SIG-M5 treated with dmso at 0.1 percent for 504 hours (cell line): ENCODE measurements around the gene MCC.
"Not testable (repeated sequence)": the region's sequence is repeated elsewhere in the genome, so short reads cannot be mapped to it uniquely, and the experiment has no call there.

Experiments
- DNase-seq: peaks from one replicate; lab custom pipeline; 2025; ENCODE audit not compliant: unreplicated experiment; lab: John Stamatoyannopoulos, UW

The MCC gene

DNA sequence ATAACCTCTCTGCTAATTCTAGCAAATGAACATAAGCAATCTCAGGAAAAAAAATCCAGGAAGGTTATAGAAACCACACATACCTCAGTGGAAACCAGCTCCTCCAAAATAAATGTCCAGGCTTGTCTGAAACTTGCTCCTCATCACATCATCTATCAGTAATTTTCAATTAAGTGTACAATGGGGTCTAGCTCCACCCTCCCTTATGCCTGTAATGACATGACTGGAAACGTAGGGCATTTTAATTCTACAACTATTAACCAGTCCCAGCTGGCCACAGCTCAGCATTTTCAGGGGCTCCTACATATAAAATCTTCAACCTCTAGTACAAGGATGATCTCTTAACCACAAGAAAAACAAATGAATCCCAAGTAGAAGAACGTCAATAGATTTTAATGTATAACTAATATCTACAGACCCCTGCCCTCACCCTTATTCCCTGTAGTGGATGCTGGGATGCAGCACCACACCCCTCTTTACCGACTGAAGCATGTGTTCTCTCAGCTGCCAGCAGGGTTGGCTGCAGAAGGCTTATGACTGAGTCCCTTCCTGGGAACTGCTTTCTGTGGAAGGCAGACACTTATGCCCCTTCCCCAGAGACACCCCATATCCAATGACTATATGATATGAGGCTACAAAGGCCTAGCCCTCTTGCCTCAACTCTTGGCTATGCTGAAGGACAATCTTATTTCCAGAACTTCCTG lies 60.2 kb downstream of the MCC start:
- no peak for DNase-seq

DNA sequence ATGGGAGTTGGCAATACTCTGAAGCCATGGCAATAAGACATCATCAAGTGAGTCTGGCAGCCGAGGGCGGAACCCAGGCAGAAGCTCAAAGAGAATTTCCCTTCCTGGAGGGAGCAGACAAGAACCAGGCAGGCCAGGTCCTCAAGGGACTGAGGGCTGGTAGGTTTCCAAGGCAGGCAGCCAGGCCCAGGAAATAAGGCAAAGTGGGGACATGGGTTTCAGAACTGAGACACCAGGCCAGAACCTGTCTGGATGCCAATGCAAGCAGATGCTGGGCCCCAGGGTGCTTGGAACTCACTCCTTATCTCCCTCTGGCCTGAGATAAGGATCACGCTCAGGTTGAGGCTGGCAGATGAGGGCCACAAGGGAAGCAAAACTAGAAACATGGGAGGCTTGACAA lies 62.3 kb downstream of the MCC start:
- no peak for DNase-seq

DNA sequence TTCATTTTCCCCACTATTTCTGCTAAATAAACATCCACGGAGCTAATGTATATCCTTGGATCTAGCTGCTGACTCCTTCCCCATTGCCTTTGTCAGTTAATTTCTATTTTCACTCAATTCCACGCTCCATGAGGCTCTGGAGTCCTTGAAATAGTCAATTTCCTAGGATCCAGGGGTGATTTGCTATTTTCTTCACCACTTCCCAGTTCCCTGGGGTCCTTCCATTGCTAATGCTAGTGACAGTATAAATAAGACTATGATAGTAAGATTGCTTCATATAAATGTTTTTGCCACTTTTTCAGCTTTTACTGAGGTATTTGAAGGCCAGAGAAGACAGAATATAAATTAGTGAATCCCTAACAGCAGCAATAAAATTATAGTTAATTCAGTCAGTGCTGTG lies 66.6 kb downstream of the MCC start:
- no peak for DNase-seq

DNA sequence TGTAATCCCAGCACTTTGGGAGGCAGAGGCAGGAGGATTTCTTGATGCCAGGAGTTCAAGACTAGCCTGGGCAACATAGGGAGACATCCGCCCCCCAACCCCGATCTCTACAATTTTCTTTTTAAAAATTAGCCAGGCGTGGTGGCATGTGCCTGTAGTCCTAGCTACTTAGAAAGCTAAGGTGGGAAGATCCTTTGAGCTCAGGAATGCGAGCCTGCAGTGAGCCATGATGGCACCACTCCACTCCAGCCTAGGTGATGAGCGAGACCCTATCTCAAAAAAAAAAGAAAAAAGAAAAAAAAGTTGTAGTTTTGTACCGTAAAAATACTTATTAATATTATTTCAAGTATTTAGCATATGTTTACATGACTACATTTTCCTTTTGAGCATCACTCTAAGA lies 82.7 kb downstream of the MCC start:
- DNase-seq = no peak

DNA sequence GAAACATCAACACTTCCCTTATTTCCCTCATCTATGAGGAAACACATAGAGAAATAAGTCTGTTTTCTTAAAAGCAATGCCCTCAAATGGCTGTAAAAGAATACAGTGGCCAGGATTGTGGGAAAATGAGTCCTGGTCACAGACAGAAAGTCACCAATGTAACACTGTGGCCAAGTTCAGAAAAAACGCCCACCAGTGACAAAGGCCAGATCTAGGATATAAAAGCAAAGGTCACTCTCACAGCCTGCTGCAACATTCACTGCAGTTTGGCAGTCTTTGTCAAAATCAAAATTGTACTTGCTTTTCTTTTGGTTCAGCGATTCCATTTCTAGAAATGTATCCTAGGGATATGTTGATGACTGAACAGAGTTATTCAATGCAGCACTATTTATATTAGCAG lies 84.0 kb downstream of the MCC start:
- DNase-seq = no peak

DNA sequence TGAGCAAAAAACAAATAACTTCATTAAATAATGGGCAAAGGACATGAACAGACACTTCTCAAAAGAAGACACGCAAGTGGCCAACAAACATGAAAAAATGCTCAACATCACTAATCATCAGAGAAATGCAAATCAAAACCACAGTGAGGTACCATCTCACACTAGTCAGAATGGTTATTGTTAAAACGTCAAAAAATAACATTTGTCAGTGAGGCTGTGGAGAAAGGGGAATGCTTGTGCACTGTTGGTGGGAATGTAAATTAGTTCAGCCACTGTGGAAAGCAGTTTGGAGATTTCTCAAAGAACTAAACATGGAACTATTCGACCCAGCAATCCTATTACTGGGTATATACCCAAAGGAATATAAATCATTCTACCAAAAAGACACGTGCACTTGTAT lies 90.3 kb downstream of the MCC start:
- DNase-seq = not testable (repeated sequence)

DNA sequence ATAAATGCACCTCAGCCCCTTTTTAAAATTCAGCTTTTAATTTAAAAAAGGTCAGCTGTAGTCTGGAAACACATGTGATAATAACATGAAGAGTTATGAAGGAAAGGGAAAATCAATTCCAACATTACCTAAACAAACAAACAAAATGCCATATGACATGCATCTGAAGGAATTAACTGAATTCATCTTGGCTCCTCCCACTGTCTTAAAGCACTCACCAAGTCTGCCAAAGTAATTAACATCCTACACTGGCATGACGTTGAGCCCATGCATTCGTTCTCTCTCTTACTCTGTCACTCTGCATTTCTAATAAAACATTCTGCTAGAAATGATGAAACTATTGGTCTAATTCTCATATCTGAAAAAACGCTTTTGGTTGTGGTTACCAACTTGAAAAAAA lies 91.2 kb downstream of the MCC start:
- DNase-seq = no peak

DNA sequence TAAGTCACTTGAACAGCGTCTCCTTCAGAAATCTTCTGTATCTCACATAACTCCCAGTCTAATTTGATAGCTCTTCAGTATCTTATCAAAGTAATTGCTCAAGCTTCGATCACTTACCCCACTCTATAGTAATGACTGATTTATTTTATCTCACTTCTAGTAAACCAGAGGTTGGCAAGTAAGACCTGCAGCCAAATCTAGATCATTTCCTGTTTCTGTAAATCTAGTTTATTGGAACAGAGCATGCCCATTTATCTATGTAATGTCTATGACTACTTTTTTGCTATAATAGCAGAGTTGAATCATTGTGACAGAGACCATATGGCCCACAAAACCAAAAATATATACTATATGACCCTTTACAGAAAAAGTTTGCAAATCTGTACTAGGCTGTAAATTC lies 93.6 kb downstream of the MCC start:
- no peak for DNase-seq

DNA sequence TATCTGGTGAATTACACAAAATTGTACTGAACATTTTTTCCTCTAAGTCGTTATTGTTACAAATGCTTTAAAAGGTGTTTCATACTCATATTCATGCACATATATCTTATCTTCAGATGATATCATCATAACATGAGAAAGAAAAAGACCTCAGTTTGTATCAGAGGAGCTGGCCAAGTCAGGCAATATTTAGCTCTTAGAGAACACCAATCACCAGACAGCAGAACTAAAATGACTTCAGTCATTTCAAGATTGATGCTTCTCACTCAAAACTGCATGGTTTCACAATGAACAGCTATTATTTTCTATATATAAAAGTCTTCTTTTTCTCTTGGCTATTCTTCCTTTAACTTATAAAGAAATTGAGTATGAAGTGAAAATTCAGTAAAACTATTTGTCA lies 98.0 kb downstream of the MCC start:
- no peak for DNase-seq

DNA sequence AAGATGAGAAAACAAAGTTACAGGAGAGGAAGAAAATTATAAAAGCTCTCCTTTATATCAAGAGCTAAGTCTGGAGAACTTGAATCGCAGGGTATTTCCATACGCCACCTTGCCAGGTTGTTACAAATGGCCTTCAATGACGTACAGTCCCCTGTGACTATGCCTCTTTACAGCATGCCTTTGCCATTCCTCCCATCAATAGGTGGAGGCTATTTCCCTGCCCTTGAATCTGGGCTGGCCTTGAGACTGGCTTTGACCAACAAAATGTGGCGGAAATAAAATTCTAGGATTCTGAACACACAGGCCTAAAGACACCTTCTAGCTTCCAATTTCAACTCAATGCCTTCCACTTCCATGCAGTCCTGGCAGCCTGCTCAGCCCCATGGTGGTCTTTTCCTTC lies 99.1 kb downstream of the MCC start:
- no peak for DNase-seq

DNA sequence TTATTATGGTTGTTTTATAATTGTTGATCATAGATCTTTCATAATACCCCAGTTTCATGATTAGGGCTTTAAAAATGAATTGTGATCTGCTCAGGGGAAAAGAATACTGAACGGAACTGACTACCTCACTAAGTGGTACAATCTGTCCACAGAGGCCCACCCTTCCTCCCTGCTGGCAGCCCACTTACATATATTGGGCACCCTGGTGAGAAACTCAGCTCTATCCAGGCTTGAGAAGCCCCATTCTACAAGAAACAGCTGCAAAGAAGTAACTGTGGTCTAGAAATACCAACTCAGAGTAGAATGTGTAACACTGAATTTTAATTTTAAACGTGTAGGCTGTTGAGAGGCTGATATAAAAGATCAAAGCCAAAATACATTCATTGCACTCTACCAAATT lies 100.4 kb downstream of the MCC start:
- DNase-seq = no peak

DNA sequence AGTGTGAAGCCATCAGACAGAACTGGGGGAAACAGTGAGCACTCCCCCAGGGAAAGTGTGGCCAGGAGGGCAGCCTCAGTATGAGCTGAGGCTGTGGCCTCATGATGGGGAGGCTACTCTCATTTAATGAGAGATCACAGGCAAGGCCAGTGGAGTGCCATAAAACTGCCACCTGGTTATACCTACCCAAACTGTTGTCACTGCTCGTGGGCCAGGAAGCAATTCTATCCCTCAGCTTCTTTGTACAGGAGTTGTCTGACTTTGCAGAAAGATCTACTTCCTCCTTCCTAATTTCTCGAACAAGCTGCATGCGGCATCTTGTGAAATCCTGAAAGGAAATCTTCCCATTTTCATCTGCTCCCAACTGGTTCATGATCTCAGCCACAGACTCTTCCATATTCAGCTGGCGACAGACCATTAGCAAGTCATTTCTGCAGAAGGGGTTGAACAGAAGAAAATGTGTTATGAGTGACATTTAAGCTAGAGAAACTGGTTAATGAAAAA lies 103.4 kb downstream of the MCC start:
- DNase-seq = peak; percentile 29

DNA sequence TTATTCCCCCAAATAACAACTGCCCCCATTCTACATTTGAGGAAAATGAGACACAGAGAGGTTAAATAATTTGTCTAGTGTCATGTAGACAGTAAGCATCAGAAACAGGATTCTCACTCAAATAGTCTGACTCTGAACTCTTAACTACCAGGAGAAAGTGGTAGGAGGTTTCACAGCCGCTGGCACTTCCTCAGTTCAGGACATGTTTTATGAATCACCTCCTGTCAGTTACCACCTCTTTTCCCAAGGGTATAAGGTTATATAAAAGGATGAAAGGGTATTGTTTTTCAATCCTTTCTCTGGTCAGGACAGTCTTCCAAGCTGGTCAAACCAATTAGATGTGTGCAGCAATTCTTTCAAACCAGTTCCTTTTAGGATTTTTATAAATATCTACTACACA lies 105.5 kb downstream of the MCC start:
- DNase-seq = no peak

DNA sequence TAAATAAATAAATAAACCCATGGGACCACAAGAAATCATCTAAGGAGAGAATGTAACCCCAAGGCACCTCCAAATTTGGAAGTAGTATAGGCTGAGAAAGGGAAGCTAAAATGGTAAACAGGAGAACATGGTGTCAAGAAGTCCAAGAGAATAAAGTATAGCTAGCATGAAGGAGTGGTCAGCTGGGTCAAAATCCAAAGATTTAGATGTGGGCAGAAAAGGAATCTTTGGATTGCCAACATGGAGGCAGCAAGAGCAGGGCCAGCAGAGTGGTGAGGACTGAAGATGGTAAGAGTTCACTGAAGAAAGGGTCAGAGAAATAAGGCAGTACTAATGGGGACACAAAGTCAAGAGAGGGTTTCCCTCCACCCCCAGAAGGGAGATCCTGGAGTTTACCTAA lies 106.5 kb downstream of the MCC start:
- DNase-seq = no peak

DNA sequence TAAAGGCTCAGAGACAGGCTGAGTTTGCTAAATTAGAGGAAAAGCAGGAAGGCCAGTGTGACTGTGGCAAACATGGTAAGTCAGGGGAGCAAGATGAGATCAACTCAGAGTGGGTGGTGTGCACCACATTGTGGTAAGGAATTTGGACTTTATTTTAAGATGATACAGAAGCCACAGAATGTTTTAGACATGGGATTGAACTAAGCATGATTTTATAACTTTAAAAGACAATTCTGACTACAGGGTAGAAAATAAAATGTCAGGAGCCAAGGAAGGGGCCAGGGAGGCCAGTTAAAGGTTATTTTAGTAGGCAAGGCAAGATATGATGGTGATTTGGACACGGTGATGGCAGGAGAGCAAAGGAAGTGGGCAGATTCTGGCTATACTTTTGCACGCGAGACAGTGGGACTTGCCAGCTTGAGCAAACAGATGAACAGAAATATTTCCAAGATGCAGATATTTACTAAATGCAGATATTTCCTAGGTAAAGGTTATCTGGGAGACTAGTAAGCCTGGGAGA lies 107.4 kb downstream of the MCC start:
- no peak for DNase-seq

DNA sequence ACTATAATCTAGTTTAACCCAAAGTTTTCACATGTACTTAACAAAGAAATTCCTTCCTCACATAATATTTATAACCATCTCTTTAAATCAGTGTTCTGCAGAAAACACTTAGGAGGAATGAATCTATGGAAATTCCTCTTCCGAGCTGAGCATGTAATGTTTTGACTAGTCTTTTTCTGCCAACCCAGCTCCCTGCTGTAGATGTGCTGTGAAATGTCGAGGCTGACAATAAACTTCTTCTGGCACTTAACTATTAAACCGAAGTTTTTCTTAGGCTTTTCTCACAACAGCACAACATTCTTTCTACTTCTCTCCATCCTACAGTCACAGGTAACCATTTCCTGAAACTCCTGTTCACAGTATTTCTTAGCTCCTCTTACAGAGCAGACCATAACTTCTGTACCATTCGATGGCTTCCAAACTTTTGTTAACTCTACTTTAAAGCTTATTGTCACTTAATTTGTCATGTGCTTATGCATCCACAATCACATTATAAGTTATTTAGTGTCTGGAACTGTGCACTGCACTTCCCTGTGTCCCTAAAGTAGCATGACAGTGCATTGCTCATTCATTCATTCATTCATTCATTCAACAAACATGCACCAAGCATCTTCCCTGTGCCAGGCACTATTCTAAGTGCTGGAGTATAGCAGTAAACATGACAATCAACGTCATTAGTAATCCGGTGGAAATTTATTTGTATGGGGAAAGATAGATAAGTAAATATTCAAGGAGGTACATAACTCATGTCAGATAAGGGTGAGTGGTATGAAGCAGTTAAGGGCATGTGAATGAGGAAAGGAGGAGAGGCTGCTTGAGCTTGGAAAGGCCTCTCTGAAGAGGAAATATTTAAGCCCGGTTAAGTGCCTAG lies 108.1 kb downstream of the MCC start:
- DNase-seq = no peak

DNA sequence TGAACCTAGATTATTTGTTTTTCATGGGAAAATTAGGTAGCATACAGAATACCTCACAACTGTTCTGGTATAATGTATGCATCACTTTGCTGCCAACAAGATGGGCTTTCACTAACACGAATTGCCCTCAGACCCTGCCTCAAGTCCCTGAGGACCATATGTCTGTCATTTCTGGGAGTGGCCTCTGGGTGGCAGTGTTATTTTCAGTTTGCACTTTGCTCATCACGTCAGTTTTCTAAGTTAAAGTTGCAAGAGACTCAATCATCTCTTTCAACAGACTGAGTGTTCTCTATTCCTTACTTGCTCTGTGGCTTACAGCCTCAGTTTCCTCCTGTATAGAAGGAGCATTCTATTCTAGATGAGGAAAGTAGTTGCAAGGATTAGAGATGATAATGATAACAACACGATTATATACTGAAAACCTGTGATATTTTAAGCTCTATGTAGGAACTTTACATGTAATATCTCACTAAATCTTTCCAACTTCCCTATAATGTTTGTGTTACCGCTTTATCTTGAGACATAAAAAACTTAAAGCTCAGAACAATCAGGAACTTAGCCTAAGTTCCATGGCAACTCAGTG lies 109.2 kb downstream of the MCC start:
- peak; percentile 63 for DNase-seq

DNA sequence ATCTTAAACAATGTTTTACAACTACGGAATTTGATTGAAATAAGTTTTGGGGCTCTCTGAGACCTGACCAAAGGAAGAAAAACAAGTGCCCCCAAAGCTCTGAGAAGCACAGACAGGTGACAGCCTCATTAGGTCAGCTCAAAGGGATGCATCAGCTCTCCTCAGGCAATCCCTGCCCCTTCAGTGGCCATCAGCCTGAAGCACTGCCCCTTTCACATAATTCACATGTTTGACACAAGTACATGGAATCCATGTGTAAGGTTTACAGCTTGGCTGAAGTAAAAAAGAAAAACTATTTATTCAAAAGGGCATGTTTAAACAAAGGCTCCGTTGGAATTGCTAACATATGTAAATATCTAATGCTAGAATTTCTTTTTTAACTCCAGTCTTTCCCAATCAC lies 109.7 kb downstream of the MCC start:
- DNase-seq = no peak

DNA sequence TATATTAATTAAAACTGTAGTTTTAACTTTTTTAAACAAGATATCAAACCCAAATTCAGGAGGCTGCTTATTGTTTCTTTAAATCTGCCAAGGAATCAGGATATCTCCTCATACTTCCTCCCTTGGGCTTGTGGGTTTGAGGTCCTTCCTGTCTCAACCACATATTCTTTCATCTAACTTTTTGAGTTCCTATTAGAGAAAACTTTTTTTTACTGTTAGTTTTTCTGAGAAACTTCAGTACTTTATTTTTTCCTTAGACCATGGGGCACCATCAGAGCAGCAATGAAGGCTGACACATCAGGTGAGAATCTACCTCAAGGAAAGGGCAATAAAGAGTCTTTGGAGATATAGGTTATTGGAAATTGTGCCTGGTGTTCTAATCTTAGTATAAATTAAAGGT lies 110.2 kb downstream of the MCC start:
- peak; percentile 34 for DNase-seq

DNA sequence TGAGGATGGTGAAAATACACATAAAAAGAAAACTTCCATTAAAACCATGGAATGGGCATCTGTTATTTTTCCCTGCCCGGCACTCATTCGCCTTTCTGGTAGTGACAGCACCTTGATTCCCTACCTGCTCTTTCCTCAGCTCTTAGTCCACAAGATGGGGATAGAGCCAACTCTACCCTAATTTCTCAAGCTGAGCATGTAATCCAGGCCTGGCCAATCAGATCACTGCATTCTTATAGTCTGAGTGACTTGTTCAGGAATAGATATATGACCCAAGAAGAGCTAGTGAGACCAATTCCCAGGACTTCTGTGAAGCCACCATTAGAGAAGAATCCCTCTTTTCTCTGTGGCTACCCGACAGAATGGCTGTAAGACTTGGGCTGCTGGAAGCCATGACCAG lies 111.6 kb downstream of the MCC start:
- no peak for DNase-seq

DNA sequence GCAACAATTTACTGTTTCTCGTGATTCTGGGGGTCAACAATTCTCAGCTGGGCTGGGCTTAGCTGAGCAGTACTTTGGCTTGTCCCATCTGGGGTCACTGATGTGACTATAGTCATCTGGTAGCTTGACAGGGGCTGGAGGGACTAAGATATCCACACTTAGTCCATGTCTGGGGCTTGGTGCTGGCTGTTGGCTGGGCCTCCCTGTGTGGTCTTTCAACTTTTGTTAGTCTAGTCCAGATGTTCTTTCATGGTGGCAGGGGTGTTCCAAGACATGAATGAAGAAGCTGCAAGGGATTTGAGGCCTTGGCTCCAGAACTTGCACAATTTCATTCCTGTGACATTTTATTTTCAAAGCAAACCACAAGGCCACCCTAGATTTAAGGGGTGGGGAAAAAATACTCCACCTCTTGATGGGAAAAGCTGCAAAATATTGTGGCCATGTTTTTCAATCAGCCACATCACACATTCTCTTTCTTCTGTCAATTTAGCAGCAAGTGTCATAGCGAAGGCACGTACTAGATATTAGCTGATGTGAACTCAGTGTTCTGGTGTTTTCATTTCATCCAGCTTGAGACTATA lies 112.7 kb downstream of the MCC start:
- no peak for DNase-seq
